PC-3 (cell line): ENCODE measurements around the gene PRM3.

Experiments
- EZH2 ChIP-seq: fragments of 300-600 bp; sonication (generic); IDR thresholded peaks from one replicate; pipeline ENCODE4 v1.6.1; 2017; ENCODE audit warnings: antibody characterized with exemption, mild to moderate bottlenecking, low read length; ENCODE audit not compliant: unreplicated experiment
- EZH2phosphoT487 ChIP-seq: fragments of 300-600 bp; sonication (generic); IDR thresholded peaks from 2 replicates; pipeline ENCODE4 v1.6.1; 2018; ENCODE audit warnings: mild to moderate bottlenecking, antibody characterized with exemption, low read length, borderline replicate concordance
- TF ChIP-seq, protein P1 (sequence below): fragments of 300-600 bp; sonication (generic); conservative IDR thresholded peaks from 2 replicates; pipeline ENCODE4 v1.5.1; 2017; ENCODE audit warnings: antibody characterized with exemption, low read depth, mild to moderate bottlenecking, low read length

DNA sequence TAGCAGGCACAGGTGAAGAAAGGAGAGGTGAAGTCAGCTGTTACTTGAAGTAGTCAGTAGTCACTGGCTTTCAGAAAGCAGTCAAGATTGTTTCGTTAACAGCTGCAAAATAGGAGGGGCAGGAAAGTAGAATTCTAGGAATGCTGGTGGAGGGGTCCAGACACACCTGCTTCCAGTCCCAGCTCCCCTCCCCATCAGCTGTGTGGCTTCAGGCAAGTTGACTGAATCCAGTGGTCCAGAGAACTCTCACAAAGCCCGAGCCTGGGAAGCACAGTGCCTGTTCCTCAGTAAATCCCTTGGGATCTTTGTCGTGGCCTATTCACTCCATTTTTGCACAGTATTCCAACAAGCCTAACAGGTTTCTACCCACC lies 12.8 kb downstream of the PRM3 start:
- TF ChIP-seq EZH2: no peak
- TF ChIP-seq, protein P1, sequence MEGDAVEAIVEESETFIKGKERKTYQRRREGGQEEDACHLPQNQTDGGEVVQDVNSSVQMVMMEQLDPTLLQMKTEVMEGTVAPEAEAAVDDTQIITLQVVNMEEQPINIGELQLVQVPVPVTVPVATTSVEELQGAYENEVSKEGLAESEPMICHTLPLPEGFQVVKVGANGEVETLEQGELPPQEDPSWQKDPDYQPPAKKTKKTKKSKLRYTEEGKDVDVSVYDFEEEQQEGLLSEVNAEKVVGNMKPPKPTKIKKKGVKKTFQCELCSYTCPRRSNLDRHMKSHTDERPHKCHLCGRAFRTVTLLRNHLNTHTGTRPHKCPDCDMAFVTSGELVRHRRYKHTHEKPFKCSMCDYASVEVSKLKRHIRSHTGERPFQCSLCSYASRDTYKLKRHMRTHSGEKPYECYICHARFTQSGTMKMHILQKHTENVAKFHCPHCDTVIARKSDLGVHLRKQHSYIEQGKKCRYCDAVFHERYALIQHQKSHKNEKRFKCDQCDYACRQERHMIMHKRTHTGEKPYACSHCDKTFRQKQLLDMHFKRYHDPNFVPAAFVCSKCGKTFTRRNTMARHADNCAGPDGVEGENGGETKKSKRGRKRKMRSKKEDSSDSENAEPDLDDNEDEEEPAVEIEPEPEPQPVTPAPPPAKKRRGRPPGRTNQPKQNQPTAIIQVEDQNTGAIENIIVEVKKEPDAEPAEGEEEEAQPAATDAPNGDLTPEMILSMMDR: no peak
- no peak for TF ChIP-seq EZH2phosphoT487
